ENCODE data around the gene SWT1.
A peak's percentile ranks its signal among the peaks of the same experiment; 100 is the strongest.

Gene SWT1

GRCh38 chr1:185287451-185287850 lies 130.5 kb downstream of the SWT1 start:
- DNase-seq (ENCODE audit: low spot score) = no peak
- FAIRE-seq = no peak

- FAIRE-seq (no peak), DNase-seq (ENCODE audit: low spot score) (no peak)
Observed at GRCh38 chr1:185288435-185288834, 131.5 kb downstream of the SWT1 start.

GRCh38 chr1:185289880-185290279 lies 132.9 kb downstream of the SWT1 start:
- DNase-seq (ENCODE audit: low spot score) = no peak
- FAIRE-seq = no peak

- FAIRE-seq = no peak
- DNase-seq (ENCODE audit: low spot score) = no peak
Observed at GRCh38 chr1:185291159-185291558, 134.2 kb downstream of the SWT1 start.

- FAIRE-seq (no peak), DNase-seq (ENCODE audit: low spot score) (no peak)
Observed at GRCh38 chr1:185291652-185292051, 134.7 kb downstream of the SWT1 start.

GRCh38 chr1:185292237-185292636 lies 135.3 kb downstream of the SWT1 start:
- no peak for DNase-seq (ENCODE audit: low spot score)
- no peak for FAIRE-seq

- FAIRE-seq (no peak), DNase-seq (ENCODE audit: low spot score) (no peak)
Observed at GRCh38 chr1:185293967-185294542, 137.1 kb downstream of the SWT1 start.

- no peak for DNase-seq (ENCODE audit: low spot score)
- FAIRE-seq = no peak
Observed at GRCh38 chr1:185295091-185295490, 138.1 kb downstream of the SWT1 start.

GRCh38 chr1:185297982-185298381 lies 141.0 kb downstream of the SWT1 start:
- FAIRE-seq (no peak), DNase-seq (ENCODE audit: low spot score) (no peak)

GRCh38 chr1:185300152-185300551 lies 143.2 kb downstream of the SWT1 start:
- FAIRE-seq = no peak
- no peak for DNase-seq (ENCODE audit: low spot score)

- DNase-seq (ENCODE audit: low spot score) (no peak), FAIRE-seq (no peak)
Observed at GRCh38 chr1:185305419-185305818, 148.5 kb downstream of the SWT1 start.

- no peak for FAIRE-seq
Observed at GRCh38 chr1:185308126-185308525, 151.2 kb downstream of the SWT1 start.

GRCh38 chr1:185309566-185309965 lies 152.6 kb downstream of the SWT1 start:
- FAIRE-seq = no peak
- no peak for DNase-seq (ENCODE audit: low spot score)

More at GRCh38 chr1:185308126-185308525, 151.2 kb downstream of the SWT1 start:
- DNase-seq (ENCODE audit: low spot score) = no peak

GRCh38 chr1:185311589-185312225 lies 154.7 kb downstream of the SWT1 start:
- FAIRE-seq (no peak), DNase-seq (ENCODE audit: low spot score) (no peak)

- FAIRE-seq (no peak), DNase-seq (ENCODE audit: low spot score) (no peak)
Observed at GRCh38 chr1:185312361-185313138, 155.6 kb downstream of the SWT1 start.

- FAIRE-seq (no peak), DNase-seq (ENCODE audit: low spot score) (no peak)
Observed at GRCh38 chr1:185314411-185314810, 157.4 kb downstream of the SWT1 start.

GRCh38 chr1:185315445-185316071 lies 158.6 kb downstream of the SWT1 start:
- FAIRE-seq (no peak), DNase-seq (ENCODE audit: low spot score) (no peak)

GRCh38 chr1:185316163-185317033 lies 159.4 kb downstream of the SWT1 start:
- FAIRE-seq = no peak
- DNase-seq (ENCODE audit: low spot score) = peak; percentile 90

GRCh38 chr1:185317034-185317885 lies 160.3 kb downstream of the SWT1 start, which contains the start of gene IVNS1ABP:
IVNS1ABP (minus strand) TSS chr1:185317243; CDS start chr1:185309493, 7,750 bp downstream.
- DNase-seq (ENCODE audit: low spot score) (peak; percentile 94), FAIRE-seq (peak; percentile 55)

- FAIRE-seq (no peak), DNase-seq (ENCODE audit: low spot score) (peak; percentile 37)
Observed at GRCh38 chr1:185317886-185318310, 160.9 kb downstream of the SWT1 start.

Measured in urothelium cell line (cell line).